ENCODE data around the gene SYNDIG1. TPM values are rescaled to one million over a fixed set of nuclear protein-coding genes. Genes with fewer than 3 reads are reported as not detected.

The SYNDIG1 gene
- total RNA-seq, 2 donors from 2014 or later = 0.73 to 4.5 TPM

- Histone ChIP-seq H3K36me3 (no peaks in the 10 kb centered on the region), H3K9me3 (no peaks in the 10 kb centered on the region), H3K4me1 (replicated peaks) (no peaks in the 10 kb centered on the region), H3K4me3 (no peak overlapping the region), H3K27ac (no peak overlapping the region), H3K27me3 (replicated peaks; ENCODE audit: insufficient read depth) (no peaks in the 10 kb centered on the region)
- DNase-seq (ENCODE audit: low spot score) = no peak
- intact Hi-C loops (cut with DNase I) = no loop called here
- 87% methylated on average over 37 of the region's 37 CpGs for WGBS
- TF ChIP-seq POLR2AphosphoS5 (IDR thresholded peaks at IDR 0.05) = no peak
Measured at GRCh38 chr20:24590178-24590982, 121.0 kb downstream of the SYNDIG1 start.

- 65% methylated on average over 5 of the region's 5 CpGs for WGBS
- no peaks in the 10 kb centered on the region for H3K36me3 ChIP-seq
- H3K4me3 ChIP-seq = no peak overlapping the region
- no peak for DNase-seq (ENCODE audit: low spot score)
- no peak overlapping the region for H3K27ac ChIP-seq
- TF ChIP-seq POLR2A (IDR thresholded peaks at IDR 0.05) (no peak), POLR2AphosphoS5 (IDR thresholded peaks at IDR 0.05) (no peak)
- no peaks in the 10 kb centered on the region for H3K4me1 ChIP-seq (replicated peaks)
- intact Hi-C loops (cut with DNase I) = no loop called here
- no peaks in the 10 kb centered on the region for H3K27me3 ChIP-seq (replicated peaks; ENCODE audit: insufficient read depth)
- no peaks in the 10 kb centered on the region for H3K9me3 ChIP-seq
Measured at GRCh38 chr20:24597051-24597450, 127.6 kb downstream of the SYNDIG1 start.

- no peak overlapping the region for H3K4me3 ChIP-seq
- WGBS = 65% methylated on average over 2 of the region's 2 CpGs
- no peaks in the 10 kb centered on the region for H3K27me3 ChIP-seq (replicated peaks; ENCODE audit: insufficient read depth)
- no peaks in the 10 kb centered on the region for H3K9me3 ChIP-seq
- no peak for DNase-seq (ENCODE audit: low spot score)
- H3K27ac ChIP-seq = no peak overlapping the region
- intact Hi-C loops (cut with DNase I) = no loop called here
- no peaks in the 10 kb centered on the region for H3K36me3 ChIP-seq
- H3K4me1 ChIP-seq (replicated peaks) = no peaks in the 10 kb centered on the region
- no peak for TF ChIP-seq CTCF (IDR thresholded peaks at IDR 0.05)
- TF ChIP-seq POLR2AphosphoS5 (IDR thresholded peaks at IDR 0.05) = no peak
- TF ChIP-seq POLR2A (IDR thresholded peaks at IDR 0.05) = no peak
Measured at GRCh38 chr20:24598346-24598745, 128.9 kb downstream of the SYNDIG1 start.

- Histone ChIP-seq H3K36me3 (no peaks in the 10 kb centered on the region), H3K4me1 (replicated peaks) (no peaks in the 10 kb centered on the region), H3K4me3 (no peak overlapping the region), H3K9me3 (no peaks in the 10 kb centered on the region), H3K27me3 (replicated peaks; ENCODE audit: insufficient read depth) (no peaks in the 10 kb centered on the region), H3K27ac (no peak overlapping the region)
- intact Hi-C loops (cut with DNase I) = no loop called here
- no peak for DNase-seq (ENCODE audit: low spot score)
- no peak for TF ChIP-seq POLR2AphosphoS5 (IDR thresholded peaks at IDR 0.05)
- TF ChIP-seq CTCF (IDR thresholded peaks at IDR 0.05) = no peak
- no peak for TF ChIP-seq POLR2A (IDR thresholded peaks at IDR 0.05)
Measured at GRCh38 chr20:24598996-24599395, 129.6 kb downstream of the SYNDIG1 start.

GRCh38 chr20:24600012-24600411 is 130.6 kb downstream of the SYNDIG1 start:
- Histone ChIP-seq H3K27ac (no peak overlapping the region), H3K36me3 (no peaks in the 10 kb centered on the region), H3K9me3 (no peaks in the 10 kb centered on the region), H3K4me1 (replicated peaks) (no peaks in the 10 kb centered on the region), H3K4me3 (no peak overlapping the region), H3K27me3 (replicated peaks; ENCODE audit: insufficient read depth) (no peaks in the 10 kb centered on the region)
- WGBS = 69% methylated on average over 3 of the region's 3 CpGs
- no peak for TF ChIP-seq POLR2AphosphoS5 (IDR thresholded peaks at IDR 0.05)
- no peak for DNase-seq (ENCODE audit: low spot score)
- intact Hi-C loops (cut with DNase I) = no loop called here

GRCh38 chr20:24603454-24603853 is 134.0 kb downstream of the SYNDIG1 start:
- Histone ChIP-seq H3K9me3 (no peaks in the 10 kb centered on the region), H3K4me3 (no peak overlapping the region), H3K27ac (no peak overlapping the region), H3K4me1 (replicated peaks) (no peaks in the 10 kb centered on the region), H3K36me3 (no peaks in the 10 kb centered on the region), H3K27me3 (replicated peaks; ENCODE audit: insufficient read depth) (no peaks in the 10 kb centered on the region)
- intact Hi-C loops (cut with DNase I) = no loop called here
- DNase-seq (ENCODE audit: low spot score) = no peak
- TF ChIP-seq POLR2AphosphoS5 (IDR thresholded peaks at IDR 0.05) (no peak), CTCF (IDR thresholded peaks at IDR 0.05) (no peak), POLR2A (IDR thresholded peaks at IDR 0.05) (no peak)
- WGBS = 89% methylated on average over 8 of the region's 8 CpGs

Measured in prostate gland (tissue), 2 donors.